Subcutaneous adipose tissue (tissue), 4 donors: ENCODE data around the gene MICALL2. TPM values are rescaled to one million over a fixed set of nuclear protein-coding genes. Genes with fewer than 3 reads are reported as not detected.

Source experiments
- CTCF ChIP-seq: fragments of 450-650 bp; IDR thresholded peaks from one replicate; pipeline ENCODE4 v1.5.1; 2016; ENCODE audit warnings: low read depth, mild to moderate bottlenecking, control low read depth, antibody characterized with exemption, moderate library complexity
- total RNA-seq, 4 donors: library from RNA; depleted of rRNA; stranded (reverse); fragments of >200 nt; gene quantifications; one replicate each; pipeline ENCODE4 v1.1.0, GENCODE V29; 2016

The MICALL2 gene
- total RNA-seq, 4 donors from 2014 or later, result 1.5 to 5.3 (median 4.1) TPM

DNA sequence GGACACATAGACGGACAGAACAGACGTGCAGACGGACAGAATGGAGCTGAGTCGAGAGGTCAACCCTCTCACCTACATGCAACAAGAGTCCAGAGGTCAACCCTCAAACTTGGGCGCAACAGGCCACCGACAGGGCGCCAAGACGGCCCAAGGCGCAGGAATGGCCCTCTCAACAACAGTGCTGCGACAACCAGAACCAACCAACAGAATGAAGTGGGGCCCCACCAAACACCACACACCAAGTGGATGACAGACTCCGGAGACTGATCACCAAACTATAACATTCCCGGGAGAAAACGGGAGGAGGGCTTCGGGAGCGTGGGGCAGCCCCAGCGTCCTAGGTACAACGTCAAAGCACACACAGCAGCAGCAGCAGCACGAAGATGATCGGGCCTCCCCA is 31.6 kb upstream of the MICALL2 start:
- TF ChIP-seq CTCF, result no peak

DNA sequence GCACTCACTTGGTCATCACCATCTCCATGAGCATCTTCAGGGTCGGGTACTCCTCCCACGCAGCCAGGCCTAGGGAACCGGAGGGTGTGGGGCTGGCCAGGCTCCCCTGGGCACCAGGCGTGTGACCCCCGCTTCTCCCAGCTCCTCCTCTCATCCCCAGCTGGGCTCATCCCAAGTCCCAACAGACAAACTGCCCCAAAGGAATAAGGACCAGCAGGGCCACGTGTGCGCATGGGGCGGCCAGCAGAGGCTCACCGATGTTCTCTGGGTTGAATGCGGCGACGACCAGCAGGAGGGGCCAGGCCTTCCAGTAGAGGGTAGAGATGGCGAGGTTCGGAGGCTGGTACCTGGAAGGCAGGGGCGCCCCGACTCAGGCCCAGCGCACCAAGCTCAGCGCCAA is 30.1 kb upstream of the MICALL2 start:
- TF ChIP-seq CTCF, result no peak

GRCh38 chr7:1488016-1488415 is 28.7 kb upstream of the MICALL2 start:
- TF ChIP-seq CTCF, result no peak

DNA sequence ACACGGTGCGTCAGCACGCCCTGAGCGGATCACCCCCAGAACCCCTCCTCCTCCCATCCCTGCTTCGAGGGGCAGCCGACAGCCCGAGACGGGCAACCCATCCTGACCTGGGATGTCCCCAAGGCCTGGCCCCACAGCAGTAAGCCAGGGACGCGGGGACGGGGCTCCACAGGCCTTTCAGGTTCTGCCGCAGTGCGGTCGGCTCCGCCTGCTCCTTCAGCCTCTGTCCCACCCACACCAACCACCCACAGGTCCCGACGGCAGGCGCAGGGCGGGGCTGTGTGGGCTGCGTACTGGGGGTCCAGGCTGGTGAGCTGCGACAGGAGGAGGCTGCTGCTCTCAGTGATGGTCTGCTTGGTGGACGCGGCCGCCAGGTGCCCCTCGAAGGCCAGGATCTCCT is 28.2 kb upstream of the MICALL2 start:
- TF ChIP-seq CTCF, result no peak

- TF ChIP-seq CTCF, result no peak
These were observed 27.3 kb upstream of the MICALL2 start for GRCh38 chr7:1486571-1486970.

DNA sequence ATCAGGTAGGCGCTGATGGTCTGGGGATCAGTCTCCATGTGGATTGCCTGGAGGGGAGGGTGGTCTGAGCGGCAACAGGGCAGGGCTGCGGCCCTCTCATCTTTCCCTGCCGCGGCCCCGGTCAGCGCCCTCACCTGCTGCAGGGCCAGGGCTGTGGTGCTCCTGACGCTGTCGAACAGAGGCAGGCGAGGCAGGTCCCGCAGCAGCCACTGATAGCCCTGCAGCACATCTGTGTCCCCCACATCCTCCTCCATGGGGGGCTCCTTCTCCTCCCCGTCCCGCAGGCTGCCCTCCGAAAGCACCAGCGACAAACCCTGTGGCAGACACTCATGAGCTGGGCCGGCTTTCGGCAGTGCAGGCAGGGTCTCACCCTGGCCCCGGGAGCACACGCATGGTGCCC is 25.9 kb upstream of the MICALL2 start:
- no peak for TF ChIP-seq CTCF

DNA sequence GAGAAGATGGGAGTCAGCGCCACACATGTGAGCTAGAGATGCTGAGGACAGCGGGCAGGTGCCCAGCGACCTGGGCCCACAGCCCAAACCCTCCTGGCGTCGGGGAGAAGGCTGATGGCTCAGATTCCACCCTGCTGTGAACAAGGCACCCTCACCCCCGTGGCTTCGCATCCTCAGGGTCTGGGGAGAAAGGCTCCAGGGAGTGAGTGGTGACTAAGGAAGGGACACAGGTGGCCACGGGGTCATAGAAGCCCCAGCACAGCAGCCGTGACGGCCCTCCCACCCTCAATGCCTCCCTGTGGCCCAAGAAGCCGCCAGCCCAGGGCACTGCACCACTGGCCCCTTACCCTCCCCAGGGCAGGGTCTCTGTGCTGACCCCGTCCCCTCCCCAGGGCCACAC is 25.3 kb upstream of the MICALL2 start:
- TF ChIP-seq CTCF, result no peak
